Stomach (tissue), 4 donors: ENCODE results near the gene TTN.

ENCODE experiments used
- CTCF ChIP-seq, 7 experiments: fragments of 450-650 bp in 4 of 7; fragments of 200-600 bp in 3 of 7; sonication (generic) in 3 of 7; IDR thresholded peaks; one replicate each; pipeline ENCODE4 v1.5.1; 2016 to 2019; ENCODE audit warnings: antibody characterized with exemption in 7 of 7, control low read depth in 2 of 7, mild to moderate bottlenecking in 1 of 7
- EP300 ChIP-seq: sonication (generic); formaldehyde crosslinking; IDR thresholded peaks from one replicate; pipeline ENCODE4 v1.6.1; 2017; ENCODE audit warnings: antibody characterized with exemption
- POLR2A ChIP-seq, 4 donors: fragments of 450-650 bp; IDR thresholded peaks; one replicate each; pipeline ENCODE4 v1.6.1; 2016; ENCODE audit warnings: antibody characterized with exemption in 4 of 4, control low read depth in 2 of 4, mild to moderate bottlenecking in 1 of 4, moderate library complexity in 1 of 4
- POLR2AphosphoS5 ChIP-seq, 3 donors: sonication (generic); formaldehyde crosslinking; IDR thresholded peaks; one replicate each; pipeline ENCODE4 v1.6.1; 2016; ENCODE audit warnings: antibody characterized with exemption in 3 of 3

GRCh38 chr2:178689808-178690207 is 117.4 kb downstream of the TTN start:
- TF ChIP-seq POLR2A (IDR thresholded peaks at IDR 0.05) (no peak), POLR2AphosphoS5 (IDR thresholded peaks at IDR 0.05) (no peak), CTCF (IDR thresholded peaks at IDR 0.05) (no peak), EP300 (no peak)
